SU-DHL-6 (cell line): ENCODE data around the gene AMZ2.
"Not testable (repeated sequence)": the region's sequence is repeated elsewhere in the genome, so short reads cannot be mapped to it uniquely, and the experiment has no call there.

Experiments
- H2AFZ ChIP-seq: fragments of 200-600 bp; sonication (generic); 2 replicates; pipeline ENCODE4 v1.6.1; 2014; ENCODE audit warnings: low read depth, mild to moderate bottlenecking, moderate library complexity, mixed read lengths, antibody characterized with exemption, low read length; ENCODE audit not compliant: severe bottlenecking
- H3F3A ChIP-seq: fragments of 200-600 bp; shearing (Covaris generic); 2 replicates; pipeline ENCODE4 v1.6.0; 2016; ENCODE audit warnings: antibody characterized with exemption, mild to moderate bottlenecking; ENCODE audit not compliant: insufficient read depth
- H3K27ac ChIP-seq: fragments of 200-600 bp; sonication (generic); 2 replicates; pipeline ENCODE4 v1.5.1; 2016; ENCODE audit warnings: low read depth, mild to moderate bottlenecking, low read length, moderate library complexity, mixed read lengths
- H3K27me3 ChIP-seq: fragments of 200-600 bp; sonication (generic), shearing (Covaris generic); 2 replicates; pipeline ENCODE4 v1.6.0; 2014; ENCODE audit warnings: mild to moderate bottlenecking, low read length
- H3K36me3 ChIP-seq: fragments of 200-600 bp; sonication (generic); 2 replicates; pipeline ENCODE4 v1.6.1; 2014; ENCODE audit warnings: mild to moderate bottlenecking, low read length, mixed read lengths
- H3K4me2 ChIP-seq: fragments of 300-600, 200-600 bp; shearing (Covaris generic), sonication (generic); 2 replicates; pipeline ENCODE4 v1.6.0; 2014; ENCODE audit warnings: low read length, low read depth, mild to moderate bottlenecking; ENCODE audit not compliant: poor library complexity, severe bottlenecking
- H3K4me3 ChIP-seq: fragments of 200-600 bp; sonication (generic); 2 replicates; pipeline ENCODE4 v1.5.1; 2014; ENCODE audit warnings: antibody characterized with exemption, low read length, mild to moderate bottlenecking, mixed read lengths; ENCODE audit not compliant: insufficient read depth, poor library complexity, severe bottlenecking
- H3K79me2 ChIP-seq: fragments of 200-600 bp; sonication (generic); 2 replicates; pipeline ENCODE4 v1.6.1; 2014; ENCODE audit warnings: mild to moderate bottlenecking, low read length, moderate library complexity; ENCODE audit not compliant: insufficient read depth
- H3K9ac ChIP-seq: fragments of 200-600 bp; sonication (generic); 2 replicates; pipeline ENCODE4 v1.7.0; 2014; ENCODE audit warnings: mild to moderate bottlenecking, low read length
- H3K9me2 ChIP-seq: fragments of 200-600 bp; sonication (generic); replicated peaks from 2 replicates; pipeline ENCODE4 v1.6.1; 2014; ENCODE audit warnings: low read length; ENCODE audit not compliant: insufficient read depth
- H3K9me3 ChIP-seq: fragments of 200-600 bp; sonication (generic); 2 replicates; pipeline ENCODE4 v1.6.1; 2014; ENCODE audit warnings: low read length, mixed read lengths; ENCODE audit not compliant: insufficient read depth
- H4K20me1 ChIP-seq: fragments of 200-600 bp; sonication (generic); 2 replicates; pipeline ENCODE4 v1.6.1; 2014; ENCODE audit warnings: low read depth, mild to moderate bottlenecking, antibody characterized with exemption, low read length, moderate library complexity, mixed read lengths
- EZH2phosphoT487 ChIP-seq: fragments of 200-600 bp; sonication (generic), shearing (Covaris generic); conservative IDR thresholded peaks from 2 replicates; pipeline ENCODE4 v1.6.1; 2018; ENCODE audit warnings: mild to moderate bottlenecking, antibody characterized with exemption, low read length, moderate library complexity, mixed read lengths
- TF ChIP-seq, protein P1 (sequence below): fragments of 200-600 bp; sonication (generic); IDR thresholded peaks from one replicate; pipeline ENCODE4 v1.5.1; 2017; ENCODE audit warnings: antibody characterized with exemption, mild to moderate bottlenecking, low read length, moderate library complexity; ENCODE audit not compliant: insufficient read depth, poor library complexity, severe bottlenecking

The AMZ2 gene

GRCh38 chr17:68222606-68223005 is 25.2 kb upstream of the AMZ2 start:
- peaks cover 78% of the 10 kb centered on the region for H3F3A ChIP-seq
- no peaks in the 10 kb centered on the region for H3K9me3 ChIP-seq
- H3K9ac ChIP-seq: peak overlapping the region; percentile 79
- no peaks in the 10 kb centered on the region for H4K20me1 ChIP-seq
- no peaks in the 10 kb centered on the region for H3K9me2 ChIP-seq
- H3K79me2 ChIP-seq: peaks cover 86% of the 10 kb centered on the region
- H3K27me3 ChIP-seq: no peaks in the 10 kb centered on the region
- TF ChIP-seq, protein P1, sequence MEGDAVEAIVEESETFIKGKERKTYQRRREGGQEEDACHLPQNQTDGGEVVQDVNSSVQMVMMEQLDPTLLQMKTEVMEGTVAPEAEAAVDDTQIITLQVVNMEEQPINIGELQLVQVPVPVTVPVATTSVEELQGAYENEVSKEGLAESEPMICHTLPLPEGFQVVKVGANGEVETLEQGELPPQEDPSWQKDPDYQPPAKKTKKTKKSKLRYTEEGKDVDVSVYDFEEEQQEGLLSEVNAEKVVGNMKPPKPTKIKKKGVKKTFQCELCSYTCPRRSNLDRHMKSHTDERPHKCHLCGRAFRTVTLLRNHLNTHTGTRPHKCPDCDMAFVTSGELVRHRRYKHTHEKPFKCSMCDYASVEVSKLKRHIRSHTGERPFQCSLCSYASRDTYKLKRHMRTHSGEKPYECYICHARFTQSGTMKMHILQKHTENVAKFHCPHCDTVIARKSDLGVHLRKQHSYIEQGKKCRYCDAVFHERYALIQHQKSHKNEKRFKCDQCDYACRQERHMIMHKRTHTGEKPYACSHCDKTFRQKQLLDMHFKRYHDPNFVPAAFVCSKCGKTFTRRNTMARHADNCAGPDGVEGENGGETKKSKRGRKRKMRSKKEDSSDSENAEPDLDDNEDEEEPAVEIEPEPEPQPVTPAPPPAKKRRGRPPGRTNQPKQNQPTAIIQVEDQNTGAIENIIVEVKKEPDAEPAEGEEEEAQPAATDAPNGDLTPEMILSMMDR: no peak
- no peak for TF ChIP-seq EZH2phosphoT487
- no peaks in the 10 kb centered on the region for H3K36me3 ChIP-seq
- H3K4me2 ChIP-seq: peak overlapping the region; percentile 79
- no peak overlapping the region for H2AFZ ChIP-seq
- H3K27ac ChIP-seq: peak overlapping the region; percentile 95
- H3K4me3 ChIP-seq: peak overlapping the region; percentile 62

- Histone ChIP-seq H3F3A (peaks cover 57% of the 10 kb centered on the region), H3K27ac (peak overlapping the region; percentile 95), H3K79me2 (peaks cover 82% of the 10 kb centered on the region), H3K4me3 (peak overlapping the region; percentile 31), H3K9ac (peak overlapping the region; percentile 62), H3K4me2 (peak overlapping the region; percentile 79)
- H3K9me2 ChIP-seq, H3K27me3 ChIP-seq, H3K36me3 ChIP-seq, H4K20me1 ChIP-seq, H2AFZ ChIP-seq, H3K9me3 ChIP-seq: not testable (repeated sequence)
Measured at GRCh38 chr17:68225055-68225454, 22.8 kb upstream of the AMZ2 start.

- Histone ChIP-seq H3K79me2 (peaks cover 60% of the 10 kb centered on the region; the same call in 1 of the 2 replicates), H3F3A (peaks cover 38% of the 10 kb centered on the region), H3K27ac (peak overlapping the region; percentile 95), H3K9ac (peak overlapping the region; percentile 52), H3K4me2 (peak overlapping the region; percentile 11)
- not testable (repeated sequence) for H3K36me3 ChIP-seq, H3K9me3 ChIP-seq, H3K27me3 ChIP-seq, H3K4me3 ChIP-seq, H4K20me1 ChIP-seq, H2AFZ ChIP-seq, H3K9me2 ChIP-seq
Measured at GRCh38 chr17:68228039-68228680, 19.7 kb upstream of the AMZ2 start.

- no peaks in the 10 kb centered on the region for H3K9me3 ChIP-seq
- H3K27me3 ChIP-seq: no peaks in the 10 kb centered on the region
- H3K36me3 ChIP-seq: no peaks in the 10 kb centered on the region
- H3K9ac ChIP-seq: peak overlapping the region; percentile 52
- H3K27ac ChIP-seq: peak overlapping the region; percentile 95
- peaks cover 33% of the 10 kb centered on the region for H3F3A ChIP-seq
- peak overlapping the region; percentile 11 for H3K4me2 ChIP-seq
- no peaks in the 10 kb centered on the region for H3K9me2 ChIP-seq
- peaks cover 55% of the 10 kb centered on the region; the same call in 1 of the 2 replicates for H3K79me2 ChIP-seq
- H2AFZ ChIP-seq: no peak overlapping the region
- no peaks in the 10 kb centered on the region for H4K20me1 ChIP-seq
- H3K4me3 ChIP-seq: no peak overlapping the region
- TF ChIP-seq, protein P1: no peak
- TF ChIP-seq EZH2phosphoT487: no peak
Measured at GRCh38 chr17:68228817-68229570, 18.8 kb upstream of the AMZ2 start.
